Endothelial cell of hepatic sinusoid (primary cell): Measurements from ENCODE around the gene TLE6.

Source experiments
- in situ Hi-C: cut with HindIII; loops from 2 replicates; pipeline ENCODE4 v1.10.0; 2017; ENCODE audit warnings: low sequenced_read_pairs

TLE6 gene

DNA sequence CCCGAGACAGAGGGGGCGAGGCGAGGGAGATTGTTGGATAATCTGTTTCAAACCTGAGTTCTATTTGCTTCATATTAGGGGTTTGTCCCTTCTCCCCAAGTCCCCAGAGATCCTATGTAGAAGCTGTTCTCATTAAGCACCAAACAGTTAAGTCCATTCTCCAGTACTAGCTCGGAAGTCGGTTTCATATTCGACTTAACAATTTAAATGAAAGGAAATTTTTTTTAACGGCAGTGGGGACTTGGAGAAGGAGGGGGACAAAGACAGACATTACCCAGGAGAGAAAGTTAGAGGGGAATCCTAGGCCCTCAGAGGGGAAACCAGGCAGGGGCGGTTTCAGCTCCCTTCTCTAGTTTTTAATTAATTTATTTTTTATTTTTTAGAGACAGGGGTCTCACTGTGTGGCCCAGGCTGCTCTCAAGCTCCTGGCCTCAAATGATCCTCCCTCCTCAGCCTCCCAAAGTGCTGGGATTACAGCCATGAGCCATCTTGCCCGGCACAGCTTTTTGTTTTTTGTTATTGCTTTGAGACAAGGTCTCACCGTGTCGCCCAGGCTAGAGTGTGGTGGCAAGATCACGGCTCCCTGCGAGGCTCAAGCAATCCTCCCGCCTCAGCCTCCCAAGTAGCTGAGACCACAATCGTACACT lies 65.4 kb downstream of the TLE6 start:
- in situ Hi-C loops, result no loop called here
